GM18507 (cell line): ENCODE results near the gene SLC22A15.
A peak's percentile ranks its signal among the peaks of the same experiment; 100 is the strongest.
"Not testable (repeated sequence)": the region's sequence is repeated elsewhere in the genome, so short reads cannot be mapped to it uniquely, and the experiment has no call there.

Experiments used
- DNase-seq: peaks from one replicate; pipeline ENCODE4 v3.0.0; 2011; ENCODE audit warnings: low read depth; ENCODE audit not compliant: insufficient read length; ENCODE audit errors: extremely low spot score
- FAIRE-seq: peaks from 2 replicates; lab custom pipeline; 2011; peaks lifted over from hg19 to GRCh38; lab: Jason Lieb, UNC

The SLC22A15 gene

DNA sequence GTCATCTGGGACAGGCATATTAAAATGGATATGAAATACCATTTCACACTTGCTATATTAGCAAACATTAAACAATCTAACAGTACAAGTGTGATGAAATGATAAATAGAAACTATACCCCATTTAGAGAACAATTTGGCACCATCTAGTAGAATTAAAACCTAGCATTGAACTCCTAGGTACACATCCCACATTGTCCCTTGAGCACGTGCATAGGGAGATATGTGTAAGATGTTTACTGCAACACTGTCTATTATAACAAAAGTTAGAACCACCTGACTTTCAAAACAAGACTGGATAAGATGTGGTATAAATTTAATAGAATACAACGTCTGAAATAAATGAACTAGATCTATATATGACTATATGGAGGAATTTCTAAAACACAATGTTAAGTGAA is 3.8 kb downstream of the SLC22A15 start:
- FAIRE-seq (no peak), DNase-seq (no peak)

DNA sequence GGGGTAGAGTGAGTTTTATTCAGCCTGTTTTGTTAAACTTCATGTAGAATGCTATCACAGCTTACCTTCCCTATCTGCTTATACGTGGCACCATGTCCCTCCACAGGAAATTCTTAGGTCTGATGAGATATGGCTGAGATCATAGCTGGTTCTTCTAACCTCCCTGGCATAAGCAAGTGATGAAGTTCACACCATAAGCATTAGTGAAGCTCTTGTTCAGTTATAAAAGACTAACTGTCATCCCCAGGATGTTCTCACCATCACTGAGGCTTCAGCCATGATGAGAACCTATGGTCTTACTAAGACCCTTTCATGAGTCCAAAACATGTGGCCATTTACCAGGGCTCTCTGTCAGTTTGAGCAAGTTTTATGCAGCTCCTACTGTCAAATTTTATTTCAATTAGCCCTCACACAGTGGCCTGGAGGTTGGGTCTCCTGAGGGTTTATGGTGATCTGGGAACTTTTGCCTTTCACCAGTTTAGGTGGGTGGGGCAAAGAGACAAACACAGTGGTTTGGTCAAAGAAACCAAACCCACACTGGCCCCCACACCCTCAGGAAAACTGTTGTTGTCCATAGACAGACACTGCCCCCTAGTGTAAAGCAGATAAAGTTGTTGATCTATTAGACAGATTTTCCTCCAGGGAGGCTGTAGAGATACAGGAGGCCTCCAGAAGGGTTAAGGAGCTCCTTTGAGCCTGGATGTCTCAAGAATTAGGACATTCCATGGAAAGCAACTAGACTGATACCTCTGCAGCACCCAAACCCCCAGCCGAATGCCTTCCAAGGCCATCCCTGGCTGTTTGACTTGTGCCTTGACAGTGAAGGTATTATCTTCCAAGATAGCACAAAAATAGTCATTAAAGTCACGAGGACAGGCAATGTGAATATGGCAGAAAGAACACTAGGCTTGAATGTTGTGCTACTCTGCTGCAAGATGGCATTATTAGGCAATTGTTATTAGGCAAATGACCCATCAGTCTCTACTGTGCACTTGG is 5.0 kb downstream of the SLC22A15 start:
- FAIRE-seq: peak; percentile 56
- no peak for DNase-seq

DNA sequence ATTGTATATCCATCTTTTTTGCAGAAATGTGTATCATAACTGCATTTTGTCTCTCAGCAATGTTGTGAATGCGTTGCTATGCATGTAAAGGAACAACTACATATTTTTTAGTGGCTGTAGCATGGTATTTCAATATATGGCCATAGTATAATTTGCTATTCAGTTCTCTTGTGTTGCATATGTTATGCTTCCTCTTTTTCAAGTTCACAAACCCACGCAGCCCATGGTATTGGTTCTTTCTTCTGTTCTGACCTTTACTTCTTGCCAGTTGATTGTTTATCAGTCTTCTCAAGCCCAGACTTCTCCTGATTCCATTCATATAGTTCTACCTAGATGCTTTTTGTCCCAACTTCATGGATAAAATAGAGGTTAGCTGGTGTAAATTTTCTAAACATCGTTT is 6.1 kb downstream of the SLC22A15 start:
- FAIRE-seq: no peak
- DNase-seq: no peak

GRCh38 chr1:115983584-115983983 is 7.3 kb downstream of the SLC22A15 start:
- DNase-seq (no peak), FAIRE-seq (no peak)

- FAIRE-seq (no peak), DNase-seq (no peak)
Measured at GRCh38 chr1:115987623-115988022, 11.3 kb downstream of the SLC22A15 start.

- DNase-seq: no peak
- no peak for FAIRE-seq
Measured at GRCh38 chr1:115988953-115989352, 12.6 kb downstream of the SLC22A15 start.

GRCh38 chr1:115989699-115990098 is 13.4 kb downstream of the SLC22A15 start:
- FAIRE-seq (no peak), DNase-seq (no peak)

DNA sequence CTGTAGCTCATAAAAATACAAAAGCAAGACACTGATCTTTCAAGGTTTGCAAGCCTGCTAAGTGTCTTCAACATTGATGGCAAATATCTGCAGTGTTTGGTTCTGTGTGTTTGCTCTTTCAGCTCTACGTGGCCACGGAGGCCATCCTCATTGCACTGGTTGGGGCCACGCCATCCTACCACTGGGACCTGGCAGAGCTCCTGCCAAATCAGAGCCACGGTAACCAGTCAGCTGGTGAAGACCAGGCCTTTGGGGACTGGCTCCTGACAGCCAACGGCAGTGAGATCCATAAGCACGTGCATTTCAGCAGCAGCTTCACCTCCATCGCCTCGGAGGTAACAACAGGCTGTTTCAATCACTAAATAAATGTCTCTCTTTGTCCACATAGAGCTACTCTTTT is 15.6 kb downstream of the SLC22A15 start:
- DNase-seq (no peak), FAIRE-seq (no peak)

GRCh38 chr1:115997921-115998320 is 21.6 kb downstream of the SLC22A15 start:
- FAIRE-seq, DNase-seq: not testable (repeated sequence)

- no peak for FAIRE-seq
- no peak for DNase-seq
Measured at GRCh38 chr1:116001739-116002487, 25.6 kb downstream of the SLC22A15 start.

- no peak for FAIRE-seq
- DNase-seq: no peak
Measured at GRCh38 chr1:116002781-116003420, 26.6 kb downstream of the SLC22A15 start.

GRCh38 chr1:116003823-116004222 is 27.5 kb downstream of the SLC22A15 start:
- no peak for FAIRE-seq
- DNase-seq: no peak

DNA sequence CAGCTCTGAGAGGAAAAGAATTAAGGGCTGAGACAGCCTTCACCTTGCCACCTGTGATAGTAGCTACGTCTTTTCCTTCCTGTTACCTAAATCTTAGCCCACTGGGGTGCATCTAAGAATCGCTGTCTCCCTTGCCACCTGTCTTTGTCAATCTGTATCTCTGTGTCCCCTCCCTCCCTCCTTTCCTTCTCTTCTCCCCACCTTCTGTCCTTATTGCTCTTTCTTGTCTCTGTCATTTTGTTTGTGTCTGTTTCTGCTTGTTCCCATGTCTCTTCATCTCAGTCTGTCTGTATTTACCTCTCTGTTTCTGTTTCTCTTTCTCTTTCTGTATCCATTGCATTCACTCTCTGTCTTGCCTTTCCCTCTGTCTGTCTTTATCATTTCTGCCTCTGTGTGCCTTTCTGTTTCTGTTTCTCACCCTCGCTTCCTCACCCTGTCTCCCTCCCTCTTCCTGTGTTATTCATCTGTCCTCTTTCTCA is 30.2 kb downstream of the SLC22A15 start:
- DNase-seq: no peak
- no peak for FAIRE-seq

- DNase-seq (no peak), FAIRE-seq (no peak)
Measured at GRCh38 chr1:116008656-116009390, 32.5 kb downstream of the SLC22A15 start.

- DNase-seq: no peak
- no peak for FAIRE-seq
Measured at GRCh38 chr1:116012716-116013115, 36.4 kb downstream of the SLC22A15 start.

GRCh38 chr1:116015679-116016078 is 39.4 kb downstream of the SLC22A15 start:
- FAIRE-seq: no peak
- no peak for DNase-seq

DNA sequence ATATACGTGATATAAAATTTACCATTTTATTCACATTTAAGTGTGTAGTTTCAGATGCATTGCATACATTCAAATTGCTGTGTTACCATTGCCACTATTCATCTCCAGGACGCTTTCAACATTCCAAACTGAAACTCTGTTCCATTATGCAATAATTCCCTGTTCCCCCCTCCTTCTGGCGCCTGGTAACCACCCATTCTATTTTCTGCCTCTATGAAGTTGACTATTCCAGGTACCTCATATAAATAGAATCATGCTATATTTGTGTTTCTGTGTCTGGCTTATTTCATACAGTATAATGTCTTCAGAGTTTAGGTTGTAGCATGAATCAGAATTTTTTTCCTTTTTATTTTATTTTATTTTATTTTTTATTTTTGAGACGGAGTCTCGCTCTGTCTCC is 41.7 kb downstream of the SLC22A15 start:
- DNase-seq: no peak
- no peak for FAIRE-seq

GRCh38 chr1:116019653-116020253 is 43.4 kb downstream of the SLC22A15 start:
- DNase-seq (no peak), FAIRE-seq (no peak)
